Lower leg skin (tissue), 4 donors: ENCODE results near the gene NDUFS3. TPM values are rescaled to one million over a fixed set of nuclear protein-coding genes. Genes with fewer than 3 reads are reported as not detected.

Experiments used
- DNase-seq, 2 donors: peaks; one replicate each; pipeline ENCODE4 v3.0.0-alpha.2; 2019; ENCODE audit warnings: low spot score in 2 of 2
- H3K4me3 ChIP-seq: fragments of 200-600 bp; sonication (generic); 2 replicates; pipeline ENCODE4 v1.5.1; 2017; ENCODE audit warnings: mild to moderate bottlenecking, low read depth; ENCODE audit not compliant: poor library complexity, severe bottlenecking
- POLR2A ChIP-seq, 2 donors: fragments of 450-650 bp; IDR thresholded peaks; one replicate each; pipeline ENCODE4 v1.6.1; 2016 to 2017; ENCODE audit warnings: antibody characterized with exemption in 2 of 2, mild to moderate bottlenecking in 1 of 2, moderate library complexity in 1 of 2
- WGBS, 2 donors: methylation state at CpG; one replicate each; pipeline ENCODE4 v1.1.5; 2018; 5-methylcytosine and 5-hydroxymethylcytosine counted together
- intact Hi-C: fragments of 100-400 bp; cut with DNase I; formaldehyde crosslinking; loops from one replicate; pipeline ENCODE4 v1.15.0; 2023; ENCODE audit warnings: low total_unique reads
- total RNA-seq, 4 donors: library from RNA; depleted of rRNA; stranded (reverse); fragments of >200 nt; gene quantifications; one replicate each; pipeline ENCODE4 v1.1.0, GENCODE V29; 2016
- TF ChIP-seq, protein P1 (sequence below), 3 donors: fragments of 450-650 bp; IDR thresholded peaks; one replicate each; pipeline ENCODE4 v1.5.1; 2016; ENCODE audit warnings: antibody characterized with exemption in 3 of 3, mild to moderate bottlenecking in 3 of 3, moderate library complexity in 2 of 3

Gene NDUFS3
- total RNA-seq, 4 donors from 2014 or later, result 46.9 to 104 (median 67.7) TPM

DNA sequence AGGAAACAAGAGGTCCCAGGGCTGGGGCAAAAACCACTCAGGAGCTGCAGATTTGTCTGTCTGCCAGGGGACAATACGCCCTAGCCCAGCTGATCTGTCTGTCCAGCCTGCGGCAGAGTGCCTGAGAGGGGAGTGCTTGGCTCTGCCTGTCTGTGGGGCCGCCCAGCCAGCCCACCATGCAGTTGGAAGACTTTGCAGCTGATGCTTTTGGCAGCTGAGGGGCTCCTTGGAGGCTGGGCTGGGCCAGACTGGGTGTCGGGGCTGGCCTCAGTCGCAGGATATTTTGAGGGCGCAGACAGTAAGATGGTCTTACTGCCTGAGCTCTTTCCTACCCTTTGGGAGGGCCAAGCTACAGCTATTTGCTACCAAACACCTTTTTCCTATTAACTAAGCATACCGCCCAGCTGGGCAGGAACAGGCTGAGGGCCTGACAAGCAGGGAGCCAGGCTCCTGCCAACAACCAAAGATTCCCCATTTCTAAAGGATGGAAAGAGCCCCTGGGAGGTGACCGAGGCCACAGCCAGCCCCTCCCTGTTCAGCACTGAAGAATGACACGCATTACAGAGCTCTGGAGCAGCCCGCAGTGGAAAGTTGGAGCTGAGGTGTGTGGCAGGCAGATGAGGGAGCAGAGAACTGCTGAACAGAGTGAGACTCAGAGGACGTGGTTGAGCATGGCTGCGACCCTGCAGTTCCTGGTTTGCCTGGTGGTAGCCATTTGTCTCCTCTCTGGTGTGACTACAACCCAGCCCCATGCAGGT lies 7.4 kb downstream of the NDUFS3 start, which contains the start of gene FAM180B:
Gene FAM180B (plus strand): TSS at position 581 of the 758 bp plus-strand sequence. CDS start 91 bp downstream, at position 672.
- intact Hi-C loops, result no loop called here
- TF ChIP-seq, protein P1, sequence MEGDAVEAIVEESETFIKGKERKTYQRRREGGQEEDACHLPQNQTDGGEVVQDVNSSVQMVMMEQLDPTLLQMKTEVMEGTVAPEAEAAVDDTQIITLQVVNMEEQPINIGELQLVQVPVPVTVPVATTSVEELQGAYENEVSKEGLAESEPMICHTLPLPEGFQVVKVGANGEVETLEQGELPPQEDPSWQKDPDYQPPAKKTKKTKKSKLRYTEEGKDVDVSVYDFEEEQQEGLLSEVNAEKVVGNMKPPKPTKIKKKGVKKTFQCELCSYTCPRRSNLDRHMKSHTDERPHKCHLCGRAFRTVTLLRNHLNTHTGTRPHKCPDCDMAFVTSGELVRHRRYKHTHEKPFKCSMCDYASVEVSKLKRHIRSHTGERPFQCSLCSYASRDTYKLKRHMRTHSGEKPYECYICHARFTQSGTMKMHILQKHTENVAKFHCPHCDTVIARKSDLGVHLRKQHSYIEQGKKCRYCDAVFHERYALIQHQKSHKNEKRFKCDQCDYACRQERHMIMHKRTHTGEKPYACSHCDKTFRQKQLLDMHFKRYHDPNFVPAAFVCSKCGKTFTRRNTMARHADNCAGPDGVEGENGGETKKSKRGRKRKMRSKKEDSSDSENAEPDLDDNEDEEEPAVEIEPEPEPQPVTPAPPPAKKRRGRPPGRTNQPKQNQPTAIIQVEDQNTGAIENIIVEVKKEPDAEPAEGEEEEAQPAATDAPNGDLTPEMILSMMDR (IDR thresholded peaks at IDR 0.05), result no peak
- no peak for TF ChIP-seq POLR2A (IDR thresholded peaks at IDR 0.05)
- H3K4me3 ChIP-seq, result no peak within 1 kb of the TSS
- WGBS, 2 donors, result 37 to 76% methylated on average over 6 to 12 of the region's 12 CpGs
- no peak for DNase-seq

DNA sequence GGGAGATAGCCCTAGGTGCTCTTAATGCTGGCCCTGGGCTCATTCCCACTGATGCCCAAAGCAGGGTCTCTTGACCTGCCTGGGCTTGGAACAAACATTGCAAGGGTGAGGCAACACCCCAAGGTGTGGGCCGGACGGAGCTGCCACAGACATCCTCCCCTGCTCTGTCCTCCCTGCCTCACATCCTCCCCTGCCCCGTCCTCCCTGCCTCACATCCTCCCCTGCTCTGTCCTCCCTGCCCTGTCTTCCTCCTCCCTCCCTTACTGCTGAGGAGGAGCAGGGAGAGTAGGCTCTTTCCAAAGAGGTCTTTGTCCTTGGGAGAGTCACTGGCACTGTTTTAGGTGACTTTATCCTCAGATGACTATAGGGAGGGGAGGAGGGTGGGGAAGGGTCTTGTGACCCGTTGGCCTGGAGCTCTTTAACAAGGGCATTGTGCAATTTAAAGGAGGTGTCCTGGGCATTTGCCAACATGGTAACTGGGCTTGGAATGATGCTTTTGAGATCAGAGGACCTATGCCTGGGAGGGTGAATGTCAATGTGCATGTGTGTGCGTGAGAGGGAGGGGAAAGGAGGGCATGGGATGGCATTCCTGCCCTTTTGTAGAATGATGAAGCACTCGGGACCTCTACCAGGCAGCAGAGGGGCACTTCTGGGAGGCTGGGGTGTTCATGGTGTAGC lies 8.3 kb downstream of the NDUFS3 start:
- peak in 1 of 2 donors; percentile 58 for DNase-seq
- H3K4me3 ChIP-seq, result no peak overlapping the region
- intact Hi-C loops, result no loop called here
- no peak for TF ChIP-seq POLR2A (IDR thresholded peaks at IDR 0.05)
- TF ChIP-seq, protein P1 (IDR thresholded peaks at IDR 0.05), result no peak
- WGBS, 2 donors, result 40 to 45% methylated on average over 6 of the region's 6 CpGs

DNA sequence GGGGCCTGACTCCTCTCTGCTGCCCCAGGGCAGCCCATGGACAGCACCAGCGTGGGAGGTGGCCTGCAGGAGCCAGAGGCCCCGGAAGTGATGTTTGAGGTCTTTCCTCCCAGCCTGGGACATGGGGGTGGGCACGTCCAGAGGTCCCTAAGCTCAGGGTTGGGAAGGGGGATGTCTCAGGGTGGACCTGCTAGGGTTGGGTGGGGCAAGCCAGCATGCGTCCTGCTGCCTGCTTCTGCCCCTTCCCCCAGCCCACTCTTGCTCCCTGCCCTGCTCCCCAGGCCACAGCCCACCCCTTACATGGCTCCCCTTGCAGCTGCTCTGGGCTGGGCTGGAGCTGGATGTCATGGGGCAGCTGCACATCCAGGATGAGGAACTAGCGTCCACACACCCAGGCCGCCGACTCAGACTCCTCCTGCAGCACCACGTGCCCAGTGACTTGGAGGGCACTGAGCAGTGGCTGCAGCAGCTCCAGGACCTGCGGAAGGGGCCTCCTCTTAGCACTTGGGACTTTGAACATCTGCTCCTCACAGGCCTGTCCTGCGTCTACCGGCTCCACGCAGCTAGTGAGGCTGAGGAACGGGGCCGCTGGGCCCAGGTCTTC lies 9.0 kb downstream of the NDUFS3 start:
- intact Hi-C loops, result no loop called here
- peak; percentile 60 to 93 for DNase-seq
- 60 to 61% methylated on average over 11 to 14 of the region's 14 CpGs for WGBS, 2 donors
- H3K4me3 ChIP-seq, result no peak overlapping the region
- TF ChIP-seq, protein P1 (IDR thresholded peaks at IDR 0.05), result no peak
- TF ChIP-seq POLR2A (IDR thresholded peaks at IDR 0.05), result no peak

DNA sequence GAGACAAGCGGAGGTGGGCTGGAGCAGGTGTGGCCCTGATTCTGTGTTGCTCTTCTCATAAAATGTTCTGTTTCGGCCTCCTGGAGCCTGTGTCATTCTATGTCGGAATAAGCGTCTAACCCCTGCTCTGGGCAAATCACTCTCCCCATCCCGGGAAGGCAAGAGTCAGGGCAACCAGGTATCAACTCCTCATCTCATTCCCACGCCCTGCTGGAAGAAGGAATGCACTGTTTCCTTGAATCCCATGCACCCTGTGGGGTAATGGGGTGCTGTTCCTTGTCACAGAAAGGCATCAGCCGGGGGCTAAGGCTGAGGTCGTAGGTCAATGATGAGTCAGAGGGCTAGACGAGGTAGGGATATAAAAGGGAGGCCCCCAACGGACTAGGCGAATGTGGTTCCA lies 10.2 kb downstream of the NDUFS3 start:
- no peak overlapping the region for H3K4me3 ChIP-seq
- intact Hi-C loops, result no loop called here
- TF ChIP-seq, protein P1 (IDR thresholded peaks at IDR 0.05), result no peak
- TF ChIP-seq POLR2A (IDR thresholded peaks at IDR 0.05), result no peak
- WGBS, 2 donors, result 85 to 90% methylated on average over 11 of the region's 11 CpGs
- no peak for DNase-seq

DNA sequence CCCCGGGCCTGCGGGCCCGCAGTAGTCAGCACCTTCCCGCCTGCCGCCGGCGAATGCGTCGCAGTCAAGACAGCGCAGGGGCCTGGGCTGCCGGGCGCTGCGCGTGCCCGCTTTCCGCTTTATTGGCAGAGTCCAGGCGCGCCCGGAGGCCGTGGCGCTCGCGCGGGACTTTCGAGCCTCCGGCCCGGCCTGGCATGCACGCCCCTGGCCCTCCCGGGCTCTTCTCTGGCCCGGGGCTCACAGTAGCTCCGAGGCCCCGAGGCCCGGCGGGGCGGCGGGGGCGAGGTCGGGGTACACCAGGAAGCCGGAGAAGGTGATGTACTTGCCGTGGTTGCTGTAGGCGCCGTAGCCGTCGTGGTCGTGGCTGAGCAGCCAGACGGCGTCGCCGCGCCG lies 10.7 kb downstream of the NDUFS3 start:
- no peak for TF ChIP-seq POLR2A (IDR thresholded peaks at IDR 0.05)
- TF ChIP-seq, protein P1 (IDR thresholded peaks at IDR 0.05), result no peak
- DNase-seq, result no peak
- WGBS, 2 donors, result 64 to 67% methylated on average over 26 to 42 of the region's 51 CpGs
- intact Hi-C loops, result no loop called here
- H3K4me3 ChIP-seq, result no peak overlapping the region
